NT2/D1 (cell line): Measurements from ENCODE around the gene LPIN3.

Experiments
- SUZ12 ChIP-seq: IDR thresholded peaks from 2 replicates; pipeline ENCODE4 v1.6.1; 2011; ENCODE audit not compliant: insufficient read length, insufficient read depth; ENCODE audit errors: extremely low read depth
- YY1 ChIP-seq: IDR thresholded peaks from 2 replicates; pipeline ENCODE4 v1.6.1; 2011; ENCODE audit not compliant: insufficient read length, insufficient read depth
- ZNF274 ChIP-seq: IDR thresholded peaks from 2 replicates; pipeline ENCODE4 v1.6.1; 2011; ENCODE audit warnings: mild to moderate bottlenecking, low read depth, low read length

- TF ChIP-seq YY1: no peak
- no peak for TF ChIP-seq ZNF274
- TF ChIP-seq SUZ12: no peak
Observed at GRCh38 chr20:41376349-41376748, 35.7 kb downstream of the LPIN3 start.
